K562 (cell line): ENCODE data around the gene TIMM10. TPM values are rescaled to one million over a fixed set of nuclear protein-coding genes. Genes with fewer than 3 reads are reported as not detected.

ENCODE experiments used
- ATAC-seq: fragments of 200-7000 bp; cut with Tn5 transposase; 3 replicates; pipeline ENCODE4 v1.9.1; 2020; ENCODE audit warnings: moderate library complexity
- BruUV-seq: library from RNA; stranded (reverse); fragments of 400-500 nt; replicated peaks from 2 replicates; lab custom pipeline; 2021; lab: Mats Ljungman, UMichigan
- CTCF ChIA-PET: fragments of 300-600 bp; formaldehyde crosslinking; extraction: SDS; loops from one replicate; lab custom pipeline; 2021; ENCODE audit warnings: low intra/inter-chr PET ratio; lab: Yijun Ruan, JAX
- POLR2A ChIA-PET: fragments of 300-600, 350-650 bp; sonication (Branson Sonifier 250); formaldehyde crosslinking; extraction: SDS; loops from one replicate; lab custom pipeline; 2021; ENCODE audit warnings: antibody characterized with exemption, inconsistent platforms; lab: Yijun Ruan, JAX
- DNase-seq, 4 experiments: peaks; one replicate each; pipeline versions ENCODE4 v3.0.0 to v3.0.0-alpha.2; 2011 to 2018; ENCODE audit warnings: low spot score in 3 of 4, mixed read lengths in 3 of 4; ENCODE audit errors: extremely low read depth in 1 of 4
- FAIRE-seq: peaks from 2 replicates; lab custom pipeline; 2011; peaks lifted over from hg19 to GRCh38; lab: Jason Lieb, UNC
- H2AFZ ChIP-seq: 2 replicates; pipeline ENCODE4 v1.6.0; 2011; ENCODE audit warnings: low read depth, low read length, control low read depth, inconsistent platforms
- H3K27ac ChIP-seq: fragments of 200-600 bp; 3 replicates; pipeline ENCODE4 v1.8.0; 2011; ENCODE audit warnings: low read depth, mild to moderate bottlenecking, control low read depth, inconsistent platforms, low read length, moderate library complexity, mixed read lengths; ENCODE audit errors: extremely low read depth
- H3K27me3 ChIP-seq, 2 experiments: fragments of 300-600 bp in 1 of 2; 2 replicates in 1 of 2; 3 replicates in 1 of 2; pipeline versions ENCODE4 v1.6.0 to v1.8.0; 2011; ENCODE audit warnings: inconsistent platforms in 2 of 2, low read length in 2 of 2, mild to moderate bottlenecking in 1 of 2, mixed read lengths in 1 of 2, moderate library complexity in 1 of 2; ENCODE audit not compliant: control insufficient read depth in 2 of 2, insufficient read depth in 2 of 2
- H3K36me3 ChIP-seq: fragments of 300-600 bp; 3 replicates; pipeline ENCODE4 v1.8.0; 2011; ENCODE audit warnings: mild to moderate bottlenecking, low read length, inconsistent platforms; ENCODE audit not compliant: control insufficient read depth, insufficient read depth
- H3K4me1 ChIP-seq, 2 experiments: fragments of 200-600 bp in 1 of 2; replicated peaks in 1 of 2; 2 replicates in 1 of 2; 3 replicates in 1 of 2; pipeline versions ENCODE4 v1.5.1 to v1.8.0; 2011; ENCODE audit warnings: inconsistent platforms in 2 of 2, low read length in 2 of 2, mild to moderate bottlenecking in 1 of 2, mixed read lengths in 1 of 2, moderate library complexity in 1 of 2; ENCODE audit not compliant: control insufficient read depth in 2 of 2, insufficient read depth in 2 of 2
- H3K4me2 ChIP-seq: 2 replicates; pipeline ENCODE4 v1.6.1; 2011; ENCODE audit warnings: low read length, control low read depth, inconsistent platforms, mixed read lengths; ENCODE audit not compliant: insufficient read depth
- H3K4me3 ChIP-seq: fragments of 200-600 bp; sonication (generic), shearing (Covaris generic); 2 replicates; pipeline ENCODE4 v1.5.1; 2016; ENCODE audit warnings: control low read depth, inconsistent platforms
- H3K79me2 ChIP-seq: fragments of 200-600 bp; 3 replicates; pipeline ENCODE4 v1.8.0; 2011; ENCODE audit warnings: low read length, inconsistent platforms; ENCODE audit not compliant: control insufficient read depth, insufficient read depth
- H3K9ac ChIP-seq, 2 experiments: 2 replicates each; pipeline versions ENCODE4 v1.6.0 to v1.6.1; 2011; ENCODE audit warnings: low read depth in 2 of 2, low read length in 2 of 2, control low read depth in 1 of 2, inconsistent platforms in 1 of 2, mild to moderate bottlenecking in 1 of 2, mixed read lengths in 1 of 2; ENCODE audit not compliant: insufficient read depth in 1 of 2
- H3K9me1 ChIP-seq: one replicate; pipeline ENCODE4 v1.6.0; 2011; ENCODE audit warnings: inconsistent platforms, mild to moderate bottlenecking, low read length, moderate library complexity; ENCODE audit not compliant: control insufficient read depth, insufficient read depth
- H3K9me3 ChIP-seq: replicated peaks from 2 replicates; pipeline ENCODE4 v1.5.1; 2011; ENCODE audit warnings: low read depth, low read length, inconsistent platforms; ENCODE audit not compliant: control insufficient read depth, insufficient read depth
- H4K20me1 ChIP-seq: replicated peaks from 2 replicates; pipeline ENCODE4 v1.6.1; 2011; ENCODE audit warnings: low read length, inconsistent platforms, mixed read lengths; ENCODE audit not compliant: control insufficient read depth, insufficient read depth
- BRD4 ChIP-seq: fragments of 200-600 bp; sonication (generic); IDR thresholded peaks from 2 replicates; pipeline ENCODE4 v1.6.1; 2017; ENCODE audit warnings: inconsistent platforms
- JUN ChIP-seq, 2 experiments: sonication (generic) in 1 of 2; formaldehyde crosslinking in 1 of 2; IDR thresholded peaks; 2 replicates each; pipeline versions ENCODE4 v1.6.1 to v1.8.0; 2012 to 2022; ENCODE audit warnings: borderline replicate concordance in 2 of 2, mild to moderate bottlenecking in 2 of 2, improper control_type of control experiment in 1 of 2, low read depth in 1 of 2, low read length in 1 of 2, missing genetic modification reagents in 1 of 2
- MYBL2 ChIP-seq, 2 experiments: fragments of 450-650 bp in 1 of 2; sonication (generic) in 1 of 2; formaldehyde crosslinking in 1 of 2; IDR thresholded peaks; 2 replicates each; pipeline versions ENCODE4 v1.6.1 to v1.8.1; 2017 to 2022; ENCODE audit warnings: borderline replicate concordance in 1 of 2, inconsistent platforms in 1 of 2, low read depth in 1 of 2, mild to moderate bottlenecking in 1 of 2, missing genetic modification reagents in 1 of 2, moderate library complexity in 1 of 2
- ZNF12 ChIP-seq: sonication (generic); formaldehyde crosslinking; IDR thresholded peaks from 2 replicates; pipeline ENCODE4 v1.4.0; 2020; ENCODE audit warnings: mild to moderate bottlenecking, missing genetic modification reagents
- WGBS: fragments of 100-300 bp; shearing (Covaris generic); methylation state at CpG from one replicate; pipeline ENCODE4 v1.1.6; 2016; ENCODE audit warnings: low coverage, mixed read lengths; ENCODE audit not compliant: insufficient coverage; ENCODE audit errors: missing lambda C conversion rate; 5-methylcytosine and 5-hydroxymethylcytosine counted together
- in situ Hi-C: fragments of 300-500 bp; cut with MboI; formaldehyde crosslinking; loops from 4 replicates; pipeline ENCODE4 v1.15.0; 2018; ENCODE audit warnings: inconsistent platforms, mixed read lengths
- intact Hi-C: fragments of 100-400 bp; cut with micrococcal nuclease; formaldehyde crosslinking; loops from 2 replicates; pipeline ENCODE4 v1.14.2; 2022
- polyA plus RNA-seq, 8 experiments: library from polyadenylated mRNA; depleted of rRNA in 4 of 8; stranded (reverse) in 5 of 8; unstranded in 3 of 8; fragments of >200 nt; fragmentation: Nextera tagmentation in 2 of 8; fragmentation: Illumina TruSeq in 1 of 8; extraction: Ambion mirVana in 2 of 8; extraction: Trizol in 1 of 8; gene quantifications; 2 replicates each; pipeline versions ENCODE4 v1.2.1 to v1.2.3, GENCODE V29; 2011 to 2014; ENCODE audit warnings: inconsistent platforms in 1 of 8, missing spikeins in 1 of 8
- total RNA-seq, 7 experiments: library from RNA; depleted of rRNA in 6 of 7; stranded (reverse); fragments of >200 nt in 6 of 7; fragmentation: Illumina TruSeq in 2 of 7; extraction: Trizol in 2 of 7; gene quantifications; 2 replicates each; pipeline versions ENCODE4 v1.2.1 to v1.2.3, GENCODE V29; 2011 to 2021; ENCODE audit warnings: low replicate concordance in 1 of 7

Gene TIMM10
- total and polyA plus RNA-seq, 9 of the 15 experiments (the other 6 are each of a cell fraction or from before 2014, with no cell fraction given) = 109 to 553 (median 172) TPM

DNA sequence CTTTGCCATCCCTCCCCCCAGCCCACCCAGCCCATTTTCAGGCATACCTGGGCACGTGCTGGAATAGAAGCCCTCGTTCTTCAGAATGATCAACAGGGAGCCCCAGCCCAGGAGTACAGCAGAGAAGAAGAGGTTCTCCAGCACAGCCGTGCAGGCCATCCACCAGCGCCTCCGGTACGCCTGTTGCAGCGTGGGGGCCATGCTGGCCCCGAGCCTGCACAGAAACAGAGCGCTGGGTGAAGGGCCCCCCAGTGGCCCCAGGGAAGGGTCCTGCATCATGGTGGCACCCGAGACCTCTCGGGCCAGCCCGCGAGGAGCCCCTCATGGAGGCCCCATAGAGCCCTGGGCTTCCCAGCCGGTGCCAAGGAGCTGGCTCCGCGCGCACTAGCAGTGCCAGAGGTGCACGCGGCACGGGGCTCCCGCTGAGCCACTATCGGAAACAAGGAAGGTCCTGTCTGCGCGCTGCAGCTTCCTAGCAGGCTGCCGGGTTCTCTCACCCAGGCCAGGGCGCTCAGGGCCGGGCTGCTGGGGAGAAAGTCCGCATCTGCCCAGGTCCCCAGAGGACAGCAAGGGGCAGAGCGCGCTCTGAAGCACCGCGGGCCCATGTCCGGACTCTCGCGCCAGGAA lies 16.5 kb downstream of the TIMM10 start (continued):
- TF ChIP-seq MYBL2 (IDR thresholded peaks at IDR 0.05; ENCODE audit: low read depth) = no peak
- TF ChIP-seq MYBL2 (CRISPR knock-in tag; IDR thresholded peaks at IDR 0.05; ENCODE audit: borderline replicate concordance) = 0 out of 2 replicates have a peak, but pooled peaks have one; percentile 35
- TF ChIP-seq JUN (IDR thresholded peaks at IDR 0.05; ENCODE audit: borderline replicate concordance, low read depth, low read length) = no peak
- TF ChIP-seq JUN (CRISPR knock-in tag; IDR thresholded peaks at IDR 0.05; ENCODE audit: borderline replicate concordance) = 0 out of 2 replicates have a peak, but pooled peaks have one; percentile 76

DNA sequence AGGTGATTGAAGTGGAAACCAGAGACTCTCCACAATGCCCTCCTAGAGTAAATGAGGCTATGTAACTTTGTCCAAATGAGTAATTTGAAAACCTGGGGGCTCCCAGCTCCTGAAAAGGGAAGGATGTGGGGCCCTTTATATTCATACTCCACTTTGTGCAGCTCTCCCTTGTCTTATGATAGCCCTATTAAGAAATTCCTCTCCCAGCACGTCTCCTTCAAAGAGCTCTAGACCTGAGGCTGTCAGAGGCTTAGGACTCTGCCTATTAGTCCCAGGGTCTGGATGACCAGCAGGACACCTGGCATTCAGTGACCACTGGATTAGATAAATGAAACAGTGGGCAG lies 17.1 kb downstream of the TIMM10 start:
- DNase-seq (no peak), FAIRE-seq (no peak), ATAC-seq (peak; percentile 3; the same call in 2 of the 3 replicates)
- H3K79me2 ChIP-seq = peaks cover 49% of the 10 kb centered on the region
- peaks cover 21 to 31% of the 10 kb centered on the region in 2 experiments; a peak in 4 of 5 replicates for H3K4me1 ChIP-seq
- no peak overlapping the region for H2AFZ ChIP-seq
- CTCF ChIA-PET = no interaction called here
- intact Hi-C loops = no loop called here
- H3K4me2 ChIP-seq = peak overlapping the region; percentile 88
- no peaks in the 10 kb centered on the region for H4K20me1 ChIP-seq
- H3K9ac ChIP-seq = peak overlapping the region; percentile 89 to 90
- H3K36me3 ChIP-seq = peaks cover 23% of the 10 kb centered on the region; the same call in 2 of the 3 replicates
- no peaks in the 10 kb centered on the region for H3K27me3 ChIP-seq
- H3K4me3 ChIP-seq = peak overlapping the region; percentile 88
- peak overlapping the region; percentile 49; the same call in 2 of the 3 replicates for H3K27ac ChIP-seq
- no peaks in the 10 kb centered on the region for H3K9me1 ChIP-seq
- TSS peak; percentile 44 for BruUV-seq
- POLR2A ChIA-PET = interaction anchor here (0.5 to 2.2 kb wide), 6 partner anchors 9 to 89 kb away, joined by 3 to 7 read pairs (median 6); no protein-coding TSS in a partner anchor
- WGBS = 0% methylated on average over 1 of the region's 1 CpG
- 0 out of 2 replicates have a peak, but pooled peaks have one; percentile 53 for TF ChIP-seq ZNF12
- TF ChIP-seq BRD4 = no peak
- in situ Hi-C loops = no loop called here
- no peaks in the 10 kb centered on the region for H3K9me3 ChIP-seq
